HCT116 (cell line): ENCODE data around the gene PPP1R3G. TPM values are rescaled to one million over a fixed set of nuclear protein-coding genes. Genes with fewer than 3 reads are reported as not detected.

ENCODE experiments used
- ATAC-seq: fragments of 200-7000 bp; cut with Tn5 transposase; 2 replicates; pipeline ENCODE4 v1.9.1; 2020; ENCODE audit warnings: mild to moderate bottlenecking, moderate library complexity
- BruUV-seq: library from RNA; stranded (reverse); fragments of 400-500 nt; replicated peaks from 2 replicates; lab custom pipeline; 2021; lab: Mats Ljungman, UMichigan
- CTCF ChIA-PET: fragments of 300-600 bp; sonication (Branson Sonifier 250); formaldehyde crosslinking; loops from one replicate; lab custom pipeline; 2021; ENCODE audit warnings: antibody characterized with exemption; lab: Charles Lee
- POLR2A ChIA-PET: fragments of 300-600, 350-600 bp; sonication (Branson Sonifier 250); formaldehyde crosslinking; loops from one replicate; lab custom pipeline; 2021; ENCODE audit warnings: antibody characterized with exemption; lab: Charles Lee
- RAD21 ChIA-PET, 2 experiments: fragments of 300-600 bp; sonication (Branson Sonifier 250); formaldehyde crosslinking; loops; one replicate each; lab custom pipeline; 2023; ENCODE audit warnings: low total read pairs in 2 of 2; ENCODE audit not compliant: uncharacterized antibody in 2 of 2, unreplicated experiment in 2 of 2, low non-redundant PET in 1 of 2; lab: Charles Lee
- DNase-seq: peaks from one replicate; pipeline ENCODE4 v3.0.0-alpha.2; 2010; ENCODE audit warnings: low read depth, low spot score
- H2AFZ ChIP-seq: fragments of 200-600 bp; shearing (Covaris generic), sonication (generic); 2 replicates; pipeline ENCODE4 v1.6.1; 2017; ENCODE audit warnings: low read depth, mixed run types, mixed read lengths, antibody characterized with exemption, low read length; ENCODE audit not compliant: poor library complexity, severe bottlenecking
- H3K27ac ChIP-seq: 2 replicates; pipeline ENCODE4 v1.5.1; 2012; ENCODE audit warnings: low read depth, low read length
- H3K27me3 ChIP-seq: fragments of 200-600 bp; sonication (generic); 2 replicates; pipeline ENCODE4 v1.6.1; 2016; ENCODE audit warnings: mixed run types, low read length, mixed read lengths; ENCODE audit not compliant: insufficient read depth
- H3K36me3 ChIP-seq, 2 experiments: fragments of 200-500 bp in 1 of 2; fragments of 200-600 bp in 1 of 2; sonication (Bioruptor generic) in 1 of 2; sonication (generic) in 1 of 2; 2 replicates each; pipeline versions ENCODE4 v1.5.1 to v1.6.1; 2014 to 2016; ENCODE audit warnings: low read length in 2 of 2, inconsistent platforms in 1 of 2, mixed read lengths in 1 of 2, mixed run types in 1 of 2; ENCODE audit not compliant: insufficient read depth in 2 of 2, control insufficient read depth in 1 of 2
- H3K4me1 ChIP-seq, 2 experiments: fragments of 200-600 bp in 1 of 2; sonication (generic) in 1 of 2; 2 replicates each; pipeline versions ENCODE4 v1.5.1 to v1.6.1; 2012 to 2017; ENCODE audit warnings: low read length in 2 of 2, inconsistent platforms in 1 of 2, mild to moderate bottlenecking in 1 of 2, mixed read lengths in 1 of 2, mixed run types in 1 of 2, moderate library complexity in 1 of 2; ENCODE audit not compliant: insufficient read depth in 2 of 2, control insufficient read depth in 1 of 2
- H3K4me2 ChIP-seq: fragments of 200-600 bp; sonication (generic); 2 replicates; pipeline ENCODE4 v1.6.1; 2017; ENCODE audit warnings: mixed run types, low read length, mixed read lengths
- H3K4me3 ChIP-seq, 2 experiments: fragments of 200-600 bp in 1 of 2; sonication (generic) in 1 of 2; replicated peaks in 1 of 2; 2 replicates each; pipeline ENCODE4 v1.5.1; 2011 to 2016; ENCODE audit warnings: low read length in 2 of 2, control low read depth in 1 of 2, low read depth in 1 of 2, mild to moderate bottlenecking in 1 of 2, mixed read lengths in 1 of 2, mixed run types in 1 of 2
- H3K79me2 ChIP-seq: fragments of 200-600 bp; sonication (generic); 2 replicates; pipeline ENCODE4 v1.6.1; 2017; ENCODE audit warnings: mild to moderate bottlenecking, mixed run types, low read length, moderate library complexity, mixed read lengths; ENCODE audit not compliant: insufficient read depth
- H3K9ac ChIP-seq: fragments of 200-600 bp; sonication (generic); 2 replicates; pipeline ENCODE4 v1.6.1; 2016; ENCODE audit warnings: low read length, mixed read lengths
- H3K9me2 ChIP-seq: fragments of 200-600 bp; sonication (generic), shearing (Covaris generic); 2 replicates; pipeline ENCODE4 v1.6.1; 2017; ENCODE audit warnings: mixed run types, mild to moderate bottlenecking, moderate library complexity; ENCODE audit not compliant: insufficient read depth
- H3K9me3 ChIP-seq, 2 experiments: fragments of 200-500 bp in 1 of 2; fragments of 200-600 bp in 1 of 2; sonication (Bioruptor generic) in 1 of 2; sonication (generic) in 1 of 2; 2 replicates each; pipeline ENCODE4 v1.6.1; 2014 to 2017; ENCODE audit warnings: low read length in 2 of 2, mixed read lengths in 2 of 2, inconsistent platforms in 1 of 2, low read depth in 1 of 2, mild to moderate bottlenecking in 1 of 2, mixed run types in 1 of 2, moderate library complexity in 1 of 2; ENCODE audit not compliant: control insufficient read depth in 1 of 2, insufficient read depth in 1 of 2
- H4K20me1 ChIP-seq: fragments of 200-600 bp; sonication (generic), shearing (Covaris generic); 2 replicates; pipeline ENCODE4 v1.6.1; 2017; ENCODE audit warnings: mixed run types, mild to moderate bottlenecking, moderate library complexity; ENCODE audit not compliant: insufficient read depth
- ATF3 ChIP-seq: IDR thresholded peaks from 2 replicates; pipeline ENCODE4 v1.6.1; 2012
- CBX3 ChIP-seq: IDR thresholded peaks from 2 replicates; pipeline ENCODE4 v1.6.1; 2012; ENCODE audit warnings: low read depth
- CEBPB ChIP-seq: IDR thresholded peaks from 2 replicates; pipeline ENCODE4 v1.6.1; 2012; ENCODE audit warnings: low read depth
- CTCF ChIP-seq, 3 experiments: fragments of 200-600 bp in 1 of 3; sonication (generic) in 1 of 3; IDR thresholded peaks in 2 of 3; conservative IDR thresholded peaks in 1 of 3; 2 replicates each; pipeline ENCODE4 v1.5.1; 2012 to 2017; ENCODE audit warnings: low read depth in 2 of 3, low read length in 2 of 3, antibody characterized with exemption in 1 of 3, borderline replicate concordance in 1 of 3, control low read depth in 1 of 3, mild to moderate bottlenecking in 1 of 3, mixed read lengths in 1 of 3, mixed run types in 1 of 3, moderate library complexity in 1 of 3; ENCODE audit not compliant: insufficient read depth in 1 of 3
- EGR1 ChIP-seq: IDR thresholded peaks from 2 replicates; pipeline ENCODE4 v1.6.1; 2012; ENCODE audit warnings: low read depth
- ELF1 ChIP-seq: IDR thresholded peaks from 2 replicates; pipeline ENCODE4 v1.6.1; 2012; ENCODE audit warnings: low read depth, borderline replicate concordance
- EZH2 ChIP-seq: fragments of 200-600 bp; sonication (generic); IDR thresholded peaks from 2 replicates; pipeline ENCODE4 v1.6.1; 2017; ENCODE audit warnings: antibody characterized with exemption, mixed run types
- EZH2phosphoT487 ChIP-seq: fragments of 200-600 bp; IDR thresholded peaks from 2 replicates; pipeline ENCODE4 v1.6.1; 2018; ENCODE audit warnings: antibody characterized with exemption, borderline replicate concordance
- FOSL1 ChIP-seq: IDR thresholded peaks from 2 replicates; pipeline ENCODE4 v1.6.1; 2012; ENCODE audit warnings: low read depth
- JUND ChIP-seq: IDR thresholded peaks from 2 replicates; pipeline ENCODE4 v1.6.1; 2012
- MAX ChIP-seq: IDR thresholded peaks from 2 replicates; pipeline ENCODE4 v1.6.1; 2012
- POLR2A ChIP-seq: IDR thresholded peaks from 2 replicates; pipeline ENCODE4 v1.7.0; 2011; ENCODE audit warnings: borderline replicate concordance; ENCODE audit not compliant: insufficient read depth, insufficient read length; ENCODE audit errors: extremely low read depth
- POLR2AphosphoS5 ChIP-seq: IDR thresholded peaks from 2 replicates; pipeline ENCODE4 v1.6.1; 2011; ENCODE audit warnings: mild to moderate bottlenecking, low read depth, low read length, moderate library complexity
- RAD21 ChIP-seq: IDR thresholded peaks from 2 replicates; pipeline ENCODE4 v1.6.1; 2012; ENCODE audit warnings: low read depth, mild to moderate bottlenecking
- SP1 ChIP-seq: IDR thresholded peaks from 2 replicates; pipeline ENCODE4 v1.6.1; 2012; ENCODE audit warnings: low read depth
- SRF ChIP-seq: IDR thresholded peaks from 2 replicates; pipeline ENCODE4 v1.6.1; 2012; ENCODE audit warnings: low read depth
- YY1 ChIP-seq: IDR thresholded peaks from 2 replicates; pipeline ENCODE4 v1.6.1; 2011; ENCODE audit warnings: low read length, low read depth, moderate library complexity, mild to moderate bottlenecking; ENCODE audit not compliant: insufficient replicate concordance; ENCODE audit errors: extremely low read depth
- ZBTB33 ChIP-seq: IDR thresholded peaks from 2 replicates; pipeline ENCODE4 v1.6.1; 2011; ENCODE audit warnings: mild to moderate bottlenecking, low read length, moderate library complexity; ENCODE audit not compliant: insufficient replicate concordance; ENCODE audit errors: extremely low read depth
- ZFX ChIP-seq: fragments of 450-650 bp; IDR thresholded peaks from 2 replicates; pipeline ENCODE4 v1.6.1; 2017
- ZNF274 ChIP-seq: fragments of 200-500 bp; sonication (Bioruptor generic); IDR thresholded peaks from 2 replicates; pipeline ENCODE4 v1.6.1; 2014; ENCODE audit warnings: mild to moderate bottlenecking, low read depth, low read length, inconsistent platforms
- intact Hi-C: fragments of 100-400 bp; cut with micrococcal nuclease; formaldehyde crosslinking; loops from 2 replicates; pipeline ENCODE4 v1.10.0; 2022
- total RNA-seq: library from RNA; stranded (reverse); gene quantifications from one replicate; pipeline ENCODE4 v1.2.1, GENCODE V29; 2021; ENCODE audit not compliant: unreplicated experiment

PPP1R3G gene
- total RNA-seq, 1 experiment from 2014 or later: 0.27 TPM

- TF ChIP-seq ZBTB33: no peak
- TF ChIP-seq POLR2AphosphoS5: no peak
- no peak for TF ChIP-seq CBX3
- TF ChIP-seq RAD21: no peak
- no peak for TF ChIP-seq CEBPB
- no peak for TF ChIP-seq EZH2phosphoT487
- TF ChIP-seq ZNF274: no peak
Observed at GRCh38 chr6:5081182-5081581, 4.0 kb upstream of the PPP1R3G start (continued).

DNA sequence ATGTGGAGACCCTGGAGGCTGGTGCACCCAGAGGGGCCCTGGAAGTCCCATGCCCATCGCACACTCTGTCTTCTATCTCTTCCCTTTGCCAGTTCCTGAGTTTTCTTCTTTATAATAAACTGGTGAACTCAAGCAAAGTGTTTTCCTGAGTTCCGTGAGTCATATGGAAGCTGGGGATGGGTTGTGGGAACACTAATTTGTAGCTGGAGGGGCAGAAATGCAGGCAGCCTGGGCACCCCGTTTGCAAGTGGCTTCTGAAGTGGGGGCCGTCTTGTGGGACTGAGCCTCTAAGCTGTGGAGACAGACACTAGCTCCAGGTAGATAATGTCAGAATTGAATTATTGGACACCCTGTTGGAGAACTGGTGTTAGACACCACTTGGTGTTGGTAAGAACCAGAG is 3.2 kb upstream of the PPP1R3G start:
- H3K4me1 ChIP-seq: peaks cover 2 to 29% of the 10 kb centered on the region in 2 experiments; a peak in 2 of 4 replicates
- H3K4me3 ChIP-seq: no peak overlapping the region
- no peak overlapping the region for H2AFZ ChIP-seq
- POLR2A ChIA-PET: no interaction called here
- RAD21 ChIA-PET: no interaction called here
- no peaks in the 10 kb centered on the region for H3K27me3 ChIP-seq
- no TSS peak for BruUV-seq
- no peaks in the 10 kb centered on the region for H4K20me1 ChIP-seq
- H3K36me3 ChIP-seq: no peaks in the 10 kb centered on the region
- 0 out of 2 replicates have a peak overlapping the region, but pooled peaks have one; percentile 49 for H3K4me2 ChIP-seq
- no peak overlapping the region for H3K9ac ChIP-seq
- intact Hi-C loops: no loop called here
- H3K27ac ChIP-seq: no peak overlapping the region
- H3K9me3 ChIP-seq: no peaks in the 10 kb centered on the region
- ATAC-seq (no peak), DNase-seq (no peak)
- H3K9me2 ChIP-seq: no peaks in the 10 kb centered on the region
- CTCF ChIA-PET: no interaction called here
- H3K79me2 ChIP-seq: no peaks in the 10 kb centered on the region
- no peak for TF ChIP-seq YY1
- TF ChIP-seq EZH2phosphoT487: no peak
- no peak for TF ChIP-seq CTCF (IDR thresholded peaks at IDR 0.05 in 2 of 3, conservative IDR thresholded peaks at IDR 0.05 in 1 of 3; ENCODE audit: borderline replicate concordance in 1 of 3, insufficient read depth in 1 of 3, low read depth in 2 of 3, low read length in 2 of 3)
- no peak for TF ChIP-seq MAX
- TF ChIP-seq CEBPB: no peak
- TF ChIP-seq ZBTB33: no peak
- TF ChIP-seq ATF3: no peak
- no peak for TF ChIP-seq EGR1
- no peak for TF ChIP-seq ZFX
- no peak for TF ChIP-seq EZH2
- no peak for TF ChIP-seq SP1
- TF ChIP-seq FOSL1: no peak
- TF ChIP-seq JUND: no peak
- no peak for TF ChIP-seq POLR2A
- TF ChIP-seq SRF: no peak
- TF ChIP-seq ELF1: no peak
